Osteoblast (primary cell): ENCODE measurements around the gene KCTD13. TPM values are rescaled to one million over a fixed set of nuclear protein-coding genes. Genes with fewer than 3 reads are reported as not detected.

Experiments
- DNase-seq: peaks from one replicate; pipeline ENCODE4 v3.0.0; 2011; ENCODE audit warnings: low spot score, mixed read lengths; ENCODE audit not compliant: insufficient read length; ENCODE audit errors: missing footprints
- H2AFZ ChIP-seq: 2 replicates; pipeline ENCODE4 v1.6.0; 2011; ENCODE audit warnings: mild to moderate bottlenecking, low read length
- H3K27ac ChIP-seq: 2 replicates; pipeline ENCODE4 v1.5.1; 2011; ENCODE audit warnings: mild to moderate bottlenecking, low read depth, low read length, moderate library complexity
- H3K27me3 ChIP-seq: 2 replicates; pipeline ENCODE4 v1.6.0; 2012; ENCODE audit warnings: mild to moderate bottlenecking, control low read depth, inconsistent platforms, low read length, moderate library complexity; ENCODE audit not compliant: insufficient read depth
- H3K36me3 ChIP-seq: 2 replicates; pipeline ENCODE4 v1.5.1; 2011; ENCODE audit warnings: mild to moderate bottlenecking, low read length, control low read depth, moderate library complexity; ENCODE audit not compliant: insufficient read depth
- H3K4me1 ChIP-seq: 2 replicates; pipeline ENCODE4 v1.5.1; 2011; ENCODE audit warnings: mild to moderate bottlenecking, low read length, control low read depth, moderate library complexity; ENCODE audit not compliant: insufficient read depth
- H3K4me2 ChIP-seq: 2 replicates; pipeline ENCODE4 v1.6.0; 2011; ENCODE audit warnings: mild to moderate bottlenecking, low read length; ENCODE audit not compliant: insufficient read depth
- H3K4me3 ChIP-seq: fragments of 200-600 bp; sonication (generic); 3 replicates; pipeline ENCODE4 v1.5.1; 2012; ENCODE audit warnings: mild to moderate bottlenecking, low read length, inconsistent platforms; ENCODE audit not compliant: insufficient read depth
- H3K79me2 ChIP-seq: 2 replicates; pipeline ENCODE4 v1.6.0; 2012; ENCODE audit warnings: mild to moderate bottlenecking, low read length, control low read depth, inconsistent platforms; ENCODE audit not compliant: insufficient read depth
- H3K9me3 ChIP-seq: 2 replicates; pipeline ENCODE4 v1.5.1; 2011; ENCODE audit warnings: low read depth, low read length, control low read depth
- H4K20me1 ChIP-seq: 2 replicates; pipeline ENCODE4 v1.6.0; 2012; ENCODE audit warnings: mild to moderate bottlenecking, low read length, control low read depth; ENCODE audit not compliant: insufficient read depth
- CTCF ChIP-seq: IDR thresholded peaks from 2 replicates; pipeline ENCODE4 v1.5.1; 2011; ENCODE audit warnings: mild to moderate bottlenecking, low read depth, low read length, moderate library complexity; ENCODE audit errors: extremely low read depth
- total RNA-seq: library from RNA; depleted of rRNA; stranded (reverse); fragments of >200 nt; gene quantifications from 2 replicates; pipeline ENCODE4 v1.2.3, GENCODE V29; 2012

Gene KCTD13
- total RNA-seq, 1 donor, result 11.9 TPM

- Histone ChIP-seq H3K36me3 (peaks cover 16% of the 10 kb centered on the region), H3K4me1 (peaks cover 12% of the 10 kb centered on the region), H3K27ac (no peak overlapping the region), H3K9me3 (no peaks in the 10 kb centered on the region), H3K79me2 (peaks cover 23% of the 10 kb centered on the region), H2AFZ (no peak overlapping the region), H3K27me3 (no peaks in the 10 kb centered on the region), H3K4me3 (no peak overlapping the region), H4K20me1 (peaks cover 15% of the 10 kb centered on the region), H3K4me2 (no peak overlapping the region)
- peak; percentile 46 for DNase-seq
- no peak for TF ChIP-seq CTCF
Observed at GRCh38 chr16:29905668-29906067, 20.4 kb downstream of the KCTD13 start.

- Histone ChIP-seq H3K4me2 (no peak overlapping the region), H3K36me3 (peaks cover 16% of the 10 kb centered on the region), H3K4me1 (peaks cover 12% of the 10 kb centered on the region), H3K27ac (no peak overlapping the region), H2AFZ (no peak overlapping the region), H4K20me1 (peaks cover 15% of the 10 kb centered on the region), H3K9me3 (no peaks in the 10 kb centered on the region), H3K27me3 (no peaks in the 10 kb centered on the region), H3K79me2 (peaks cover 23% of the 10 kb centered on the region), H3K4me3 (no peak overlapping the region)
- no peak for TF ChIP-seq CTCF
- no peak for DNase-seq
Observed at GRCh38 chr16:29904947-29905346, 21.1 kb downstream of the KCTD13 start.

- no peak overlapping the region for H3K27ac ChIP-seq
- peaks cover 15% of the 10 kb centered on the region for H4K20me1 ChIP-seq
- peaks cover 23% of the 10 kb centered on the region for H3K79me2 ChIP-seq
- no peak for TF ChIP-seq CTCF
- peaks cover 3% of the 10 kb centered on the region for H3K27me3 ChIP-seq
- no peaks in the 10 kb centered on the region for H3K9me3 ChIP-seq
- DNase-seq, result peak; percentile 45
- peaks cover 16% of the 10 kb centered on the region for H3K36me3 ChIP-seq
- no peak overlapping the region for H3K4me3 ChIP-seq
- peaks cover 19% of the 10 kb centered on the region for H3K4me1 ChIP-seq
- H3K4me2 ChIP-seq, result no peak overlapping the region
- no peak overlapping the region for H2AFZ ChIP-seq
Observed at GRCh38 chr16:29903590-29903989, 22.4 kb downstream of the KCTD13 start.

- peaks cover 8% of the 10 kb centered on the region for H3K27me3 ChIP-seq
- peaks cover 15% of the 10 kb centered on the region for H4K20me1 ChIP-seq
- peaks cover 20% of the 10 kb centered on the region for H3K4me1 ChIP-seq
- H2AFZ ChIP-seq, result no peak overlapping the region
- H3K79me2 ChIP-seq, result peaks cover 23% of the 10 kb centered on the region
- H3K9me3 ChIP-seq, result no peaks in the 10 kb centered on the region
- H3K27ac ChIP-seq, result peak overlapping the region; percentile 79
- DNase-seq, result peak; percentile 59
- peak overlapping the region; percentile 92 for H3K4me2 ChIP-seq
- H3K4me3 ChIP-seq, result peak overlapping the region; percentile 88
- peaks cover 16% of the 10 kb centered on the region for H3K36me3 ChIP-seq
- no peak for TF ChIP-seq CTCF
Observed at GRCh38 chr16:29901607-29901945, 24.4 kb downstream of the KCTD13 start.
